IPS DF 4.7 (cell line): ENCODE results near the gene EFCAB6.

Experiments used
- DNase-seq: peaks from one replicate; pipeline ENCODE4 v3.0.0-alpha.2; 2013; ENCODE audit warnings: low spot score; ENCODE audit errors: extremely low read depth

Gene EFCAB6

DNA sequence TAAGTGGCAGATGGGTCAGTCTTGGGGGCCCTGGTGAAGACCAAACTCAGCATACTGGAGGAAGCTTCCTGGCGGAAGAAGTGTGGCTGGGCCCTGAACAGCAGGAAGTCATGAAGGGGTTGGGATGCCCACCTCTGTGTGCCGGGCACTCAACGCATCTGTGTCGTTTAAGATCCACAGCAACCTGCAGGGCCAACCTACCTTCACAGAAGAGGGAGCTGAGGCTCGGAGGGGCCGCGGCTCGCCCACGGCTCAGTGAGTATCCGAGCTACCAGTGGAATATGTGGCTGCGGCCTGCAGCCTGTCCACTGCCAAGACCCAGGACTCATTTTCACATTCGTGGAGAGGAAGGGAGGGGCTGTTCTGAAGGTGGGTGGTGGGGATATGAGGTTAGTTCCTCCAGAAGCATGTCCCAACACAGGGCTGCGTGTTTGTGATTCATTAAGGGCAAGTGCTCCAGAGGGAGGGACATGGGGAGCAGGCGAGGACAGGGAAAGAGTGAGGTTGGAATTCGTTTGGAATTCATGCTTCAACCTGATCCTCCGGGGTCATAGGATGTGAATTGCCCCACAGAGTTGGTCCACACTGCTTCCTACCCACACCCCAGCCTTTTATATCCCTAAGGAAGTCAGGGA, 300.7 kb downstream of the EFCAB6 start:
- DNase-seq = no peak

DNA sequence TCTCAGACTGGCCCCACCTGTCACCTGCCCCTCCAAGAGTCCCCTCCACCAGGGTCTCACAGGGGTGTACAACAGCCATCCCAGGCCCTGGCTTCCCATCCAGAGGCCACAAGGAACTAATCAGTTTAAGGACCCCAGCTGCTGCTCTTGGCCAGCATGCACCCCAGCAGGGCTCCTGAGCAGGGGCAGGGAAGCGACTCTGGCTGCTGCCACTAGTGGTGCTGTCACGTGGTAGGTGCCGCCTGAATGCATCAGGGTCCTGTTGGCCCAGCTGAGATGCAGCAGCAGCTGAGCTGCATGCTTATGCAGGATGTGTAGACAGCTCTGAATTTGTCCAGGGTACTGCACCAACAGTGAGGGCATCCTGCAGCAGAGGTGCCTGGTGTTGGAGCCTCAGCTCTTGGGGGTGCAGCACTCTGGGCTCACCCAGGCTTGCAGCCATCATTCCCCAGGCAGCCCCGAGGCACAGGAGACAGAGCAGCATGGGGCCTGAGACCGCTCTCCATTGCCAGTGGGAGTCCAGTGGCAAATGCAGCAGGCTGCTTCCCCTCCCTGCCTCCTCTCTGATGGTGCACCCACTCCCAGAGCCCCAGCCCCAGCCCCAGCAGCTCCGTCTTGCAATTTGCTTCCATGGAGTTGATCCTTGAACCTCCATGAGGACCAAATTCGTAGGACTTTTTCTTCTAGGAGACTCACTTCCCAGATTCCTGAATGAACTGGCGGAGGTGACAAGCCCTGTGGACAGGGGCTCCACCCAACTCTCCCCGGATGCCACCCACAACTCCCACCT, 301.6 kb downstream of the EFCAB6 start:
- DNase-seq = no peak

DNA sequence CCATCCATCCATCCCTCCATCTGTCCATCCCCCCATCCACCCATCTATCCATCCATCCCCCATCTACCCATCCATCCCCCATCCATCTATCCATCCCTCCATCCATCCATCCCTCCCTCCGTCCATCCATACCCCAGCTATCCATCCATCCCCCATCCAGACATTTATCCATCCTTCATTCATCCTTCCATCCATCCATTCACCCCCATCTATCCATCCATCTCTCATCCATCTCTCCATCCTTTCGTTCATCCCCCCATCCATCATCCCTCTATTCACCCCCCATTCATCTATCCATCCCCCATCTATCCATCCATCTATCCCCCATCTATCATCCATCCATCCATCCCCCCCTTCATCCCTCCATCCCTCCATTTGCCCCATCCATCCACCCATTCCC, 302.8 kb downstream of the EFCAB6 start:
- DNase-seq = no peak

DNA sequence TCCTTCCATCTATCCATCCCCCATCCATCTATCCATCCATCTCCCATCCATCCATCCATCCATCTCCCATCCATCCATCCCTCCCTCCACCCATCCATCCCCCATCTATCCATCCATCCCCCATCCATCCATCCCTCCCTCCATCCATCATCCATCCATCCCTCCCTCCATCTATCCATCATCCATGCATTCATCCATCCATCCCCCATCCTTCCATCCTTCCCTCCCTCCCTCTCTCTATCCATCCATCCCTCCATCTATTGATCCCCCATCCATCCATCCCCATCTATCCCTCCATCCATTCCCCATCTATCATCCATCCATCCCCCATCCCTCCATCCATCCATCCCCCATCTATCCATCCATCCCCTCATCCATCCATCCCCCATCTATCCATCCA, 303.6 kb downstream of the EFCAB6 start:
- DNase-seq = no peak

DNA sequence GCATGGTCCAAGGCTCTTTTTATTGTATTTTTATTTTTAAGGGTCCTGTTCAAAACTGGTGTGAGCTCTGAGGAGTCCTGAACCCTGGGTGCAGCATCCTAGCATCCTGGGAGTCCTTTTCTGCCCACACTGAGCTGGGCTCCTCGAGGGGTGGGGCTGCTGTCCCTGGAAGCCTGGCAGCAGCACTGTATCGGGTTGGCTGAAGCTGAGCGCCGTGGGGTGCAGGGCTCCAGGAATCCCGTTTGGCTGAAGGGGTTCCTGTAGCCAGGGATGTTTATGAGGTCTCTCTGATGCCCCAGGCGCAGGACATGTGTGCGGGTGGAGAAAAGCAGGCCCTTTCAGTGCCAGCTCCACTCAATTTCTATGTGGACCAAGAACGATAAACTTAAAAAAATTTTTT, 304.9 kb downstream of the EFCAB6 start:
- DNase-seq = no peak

DNA sequence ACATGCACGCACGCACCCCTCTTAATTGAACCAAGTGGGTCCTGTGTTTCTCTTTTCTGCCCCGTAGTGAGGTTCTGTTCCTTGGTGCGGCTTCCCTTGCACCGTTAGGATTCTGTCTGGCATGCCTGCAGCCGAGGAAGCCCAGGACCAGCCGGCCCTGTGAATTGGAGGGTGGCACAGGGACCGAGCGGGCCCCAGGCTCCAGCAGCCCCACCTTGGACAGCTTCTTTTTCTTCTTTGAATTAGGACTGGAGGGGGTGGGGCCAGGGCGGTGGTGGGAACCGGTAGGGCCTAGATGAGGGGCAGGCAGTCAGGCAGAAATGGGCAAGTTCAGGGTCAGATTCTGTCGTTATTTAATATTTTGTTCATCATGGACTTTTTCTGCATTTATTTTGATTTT, 305.6 kb downstream of the EFCAB6 start:
- no peak for DNase-seq

DNA sequence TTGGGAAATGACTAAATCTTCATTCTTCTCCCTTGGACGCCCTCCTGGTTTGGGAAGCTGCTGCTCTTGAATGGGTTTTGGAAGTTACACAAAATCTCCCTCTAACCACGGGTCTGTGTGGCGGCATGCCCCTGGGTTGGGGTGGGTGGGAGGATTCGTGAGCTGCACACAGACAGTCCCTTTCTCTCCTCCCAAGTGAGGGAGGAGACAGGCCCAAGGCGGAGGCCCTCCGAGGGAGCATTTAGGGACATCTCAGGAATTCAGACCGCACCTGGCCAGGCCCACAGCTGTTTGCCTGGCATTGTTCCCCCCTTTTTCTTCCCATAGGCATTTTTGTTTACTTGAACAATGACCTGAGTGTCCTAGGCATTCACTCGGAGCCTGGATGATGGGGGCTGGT, 306.2 kb downstream of the EFCAB6 start:
- no peak for DNase-seq

DNA sequence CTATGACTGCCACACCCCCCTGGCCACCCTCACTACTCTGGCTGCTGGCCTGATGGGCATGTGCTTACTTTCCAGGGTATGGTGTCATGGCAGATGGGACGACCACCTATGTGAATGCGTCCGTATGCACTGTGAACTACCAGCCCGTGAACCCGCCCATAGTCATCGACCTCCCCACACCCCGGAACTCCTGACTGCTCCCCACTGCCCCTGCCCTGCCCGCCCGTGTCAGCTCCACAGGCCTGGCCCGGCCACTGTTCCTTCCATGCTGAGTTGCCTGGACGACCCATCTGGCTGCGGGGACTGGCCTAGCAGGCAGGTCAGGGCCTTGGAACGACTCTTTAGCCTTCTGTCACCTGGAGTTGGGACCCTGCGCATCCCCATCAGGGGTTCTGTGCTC, 306.7 kb downstream of the EFCAB6 start:
- no peak for DNase-seq

DNA sequence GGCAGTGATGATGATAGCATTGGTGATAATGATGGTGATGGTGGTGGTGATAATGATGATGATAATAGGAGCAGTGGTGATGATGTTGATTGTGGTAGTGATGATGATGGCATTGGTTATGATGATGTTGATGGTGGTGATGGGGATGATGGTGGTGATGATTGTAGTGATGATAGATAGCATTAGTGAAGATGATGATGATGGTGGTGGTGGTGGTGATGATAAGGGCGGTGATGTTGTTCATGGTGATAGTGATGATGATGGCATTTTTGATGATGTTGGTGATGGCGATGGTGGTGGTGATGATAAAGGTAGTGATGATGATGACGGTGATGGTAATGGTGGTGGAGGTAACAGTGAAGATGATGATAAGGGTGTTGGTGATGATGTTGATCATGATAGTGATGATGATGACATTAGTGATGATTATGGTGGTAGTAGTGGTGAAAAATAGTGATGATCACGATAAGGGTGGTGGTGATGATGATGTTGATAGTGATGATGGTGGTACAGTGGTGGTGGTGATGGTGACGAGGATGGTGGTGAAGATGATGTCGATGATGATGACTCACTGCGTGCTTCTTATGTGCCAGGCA, 307.3 kb downstream of the EFCAB6 start:
- no peak for DNase-seq

DNA sequence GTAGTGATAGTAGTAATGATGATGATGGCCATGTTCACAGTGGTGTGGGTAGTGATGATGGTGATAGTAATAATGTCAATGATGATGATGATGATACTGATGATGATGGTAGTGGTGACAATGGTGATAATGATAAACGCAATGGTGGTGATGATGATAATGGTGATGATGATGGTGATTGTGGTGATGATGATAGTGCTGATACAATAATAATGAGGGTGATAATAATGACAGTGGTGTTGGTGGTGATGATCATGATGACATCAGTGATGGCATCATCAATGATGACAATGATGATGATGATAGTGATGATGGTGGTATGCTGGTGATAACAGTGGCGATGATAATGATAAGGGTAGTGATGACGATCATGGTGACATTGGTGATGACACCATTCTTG, 308.0 kb downstream of the EFCAB6 start:
- no peak for DNase-seq

DNA sequence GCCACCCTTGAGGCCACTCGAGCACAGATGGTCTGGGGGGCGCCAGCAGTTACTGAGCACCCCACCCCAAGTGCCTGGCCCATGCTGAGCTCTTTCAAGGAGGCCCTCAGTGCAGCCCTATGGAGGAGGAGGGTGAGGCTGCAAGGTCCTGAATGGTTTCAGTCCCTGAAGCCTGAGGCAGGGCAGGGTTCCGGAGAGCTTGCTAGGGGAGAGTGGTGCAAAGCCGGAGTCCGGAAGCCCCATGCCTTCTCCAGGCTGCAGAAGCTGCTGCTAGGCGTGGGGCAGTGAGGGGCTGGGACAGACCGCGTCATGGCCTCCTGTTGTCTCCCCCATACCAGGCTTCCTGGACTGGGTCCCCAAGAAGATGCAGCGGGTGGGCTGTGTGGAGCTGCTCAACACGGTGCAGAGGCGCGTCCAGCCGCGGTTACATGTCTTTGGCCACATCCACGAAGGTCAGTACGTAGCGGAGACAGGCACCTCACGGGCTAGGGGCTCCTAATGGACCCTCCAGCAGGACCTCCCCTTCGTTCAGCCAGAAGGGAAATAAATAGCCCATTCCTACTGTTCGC, 309.7 kb downstream of the EFCAB6 start:
- no peak for DNase-seq

DNA sequence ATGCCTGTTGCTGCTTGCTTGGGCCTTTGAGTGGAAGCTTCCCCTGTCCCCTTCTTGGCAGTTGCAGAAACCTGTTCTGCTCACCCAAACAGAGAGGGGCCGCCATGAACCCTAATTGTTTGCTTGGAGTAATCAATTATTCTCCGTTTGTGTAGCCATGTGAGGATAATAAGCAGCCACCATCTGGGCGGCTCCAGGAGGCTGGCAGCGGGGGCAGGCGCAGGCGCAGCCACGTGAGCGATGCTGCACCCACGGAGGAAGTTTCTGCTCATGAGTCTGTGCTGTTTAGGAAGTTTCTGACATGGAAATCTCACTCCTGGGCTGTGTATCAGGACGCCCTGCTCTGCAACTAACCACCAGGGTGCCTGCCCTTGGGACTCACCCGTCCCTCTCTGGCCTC, 310.2 kb downstream of the EFCAB6 start:
- DNase-seq = no peak

DNA sequence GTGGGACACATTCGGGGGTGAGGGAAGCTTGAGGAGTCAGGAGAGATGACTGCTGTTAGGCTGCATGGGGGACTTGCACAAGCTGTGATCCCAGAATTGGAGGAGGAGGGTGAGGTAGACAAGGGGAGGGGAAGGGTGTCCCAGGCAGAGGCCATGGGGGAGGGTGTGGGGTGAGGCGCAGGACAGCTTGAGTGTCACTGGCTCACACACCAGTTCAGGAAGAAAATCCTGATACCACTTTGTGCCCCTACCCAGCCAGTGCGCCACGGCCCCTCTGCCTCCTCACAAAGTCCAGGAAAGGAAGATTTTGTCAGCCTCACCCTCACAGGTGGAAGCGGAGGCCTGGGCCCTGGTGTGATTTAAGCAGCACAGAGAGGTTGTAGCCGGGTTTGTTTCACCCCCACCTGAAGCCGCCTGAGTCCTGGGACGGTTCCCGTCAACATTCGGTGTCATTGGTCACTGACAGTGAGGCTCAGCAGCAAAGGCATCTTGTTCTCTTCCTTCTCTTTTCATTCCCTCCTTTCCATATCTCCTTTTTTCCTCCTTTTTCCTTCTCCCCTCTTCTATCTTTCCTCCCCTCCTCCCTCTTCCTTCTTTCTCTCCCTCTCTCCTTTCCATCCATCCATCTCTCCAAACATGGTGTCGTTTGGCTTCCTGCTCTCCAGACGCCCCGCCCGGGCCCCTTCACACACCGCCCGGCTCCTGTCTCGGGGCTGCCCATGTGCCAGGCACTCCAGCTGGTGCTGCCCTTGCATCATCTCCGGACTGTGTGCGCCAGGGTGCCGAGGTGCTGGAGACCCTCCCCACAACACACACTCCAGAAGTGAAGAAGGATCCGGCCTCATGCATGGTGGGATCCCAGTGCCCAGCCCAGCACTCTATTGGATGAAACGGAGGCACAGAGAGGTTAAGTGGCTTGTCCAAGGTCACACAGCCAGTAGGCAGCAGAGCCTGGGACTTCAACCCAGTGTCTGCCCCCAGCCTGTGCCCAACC, 311.0 kb downstream of the EFCAB6 start:
- no peak for DNase-seq

DNA sequence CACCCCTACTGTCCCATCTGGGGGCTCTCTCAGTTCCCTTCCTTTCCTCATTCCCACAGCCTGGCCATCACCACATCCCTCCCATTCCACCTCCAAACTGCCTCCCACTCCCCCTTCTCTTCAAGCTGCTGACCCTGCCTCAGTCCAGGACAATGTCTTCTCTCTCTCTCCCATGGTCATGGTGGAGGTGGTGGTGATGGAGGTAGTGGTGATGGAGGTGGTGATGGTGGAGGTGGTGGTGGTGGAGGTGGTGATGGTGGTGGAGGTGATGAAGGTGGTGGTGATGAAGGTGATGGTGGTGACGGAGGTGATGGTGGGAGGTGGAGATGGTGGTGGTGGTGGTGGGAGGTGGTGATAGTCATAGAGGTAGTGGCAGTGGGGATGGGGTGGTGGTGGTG, 313.2 kb downstream of the EFCAB6 start:
- DNase-seq = no peak

DNA sequence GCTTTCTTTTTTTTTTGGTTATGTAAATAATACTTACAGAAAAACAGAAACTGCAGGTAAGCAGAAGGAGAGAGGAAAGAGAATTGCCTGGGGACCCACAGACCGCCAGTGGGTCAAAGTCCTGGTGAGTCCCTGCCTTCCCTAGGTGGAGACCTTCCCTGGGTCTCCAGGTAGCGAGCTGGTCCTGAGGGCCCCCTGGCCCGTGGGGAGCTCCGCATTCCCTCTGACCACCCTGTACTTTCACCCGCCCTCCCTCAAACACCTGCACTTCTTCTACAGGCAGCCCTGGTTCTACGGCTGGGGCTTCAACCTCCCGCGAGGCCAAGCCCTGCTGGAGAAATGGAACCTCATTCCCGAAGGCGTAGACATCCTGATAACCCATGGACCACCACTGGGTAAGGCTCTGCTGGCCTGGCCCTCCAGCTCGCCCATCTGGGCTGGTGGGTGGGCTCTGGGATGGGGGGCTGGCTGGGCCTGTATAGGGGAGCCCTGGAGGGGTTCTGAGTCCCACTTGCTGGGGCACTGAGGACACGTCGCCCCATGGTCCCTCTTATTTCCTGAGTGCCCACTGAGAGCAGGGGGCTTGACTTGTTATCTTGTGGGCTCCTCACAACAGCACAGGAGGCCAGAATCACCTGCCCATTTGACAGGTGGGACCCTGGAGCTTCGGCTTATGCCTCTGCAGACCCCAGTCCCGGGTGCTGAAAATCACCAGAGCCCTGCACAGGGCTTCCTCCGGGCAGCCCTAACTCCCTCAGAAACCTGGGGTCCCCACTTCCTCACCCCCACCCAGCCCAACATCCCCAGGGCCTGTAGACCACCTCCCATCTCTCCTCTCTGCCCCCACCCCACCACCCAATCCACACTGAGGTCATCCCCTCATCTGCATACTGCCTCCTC, 313.9 kb downstream of the EFCAB6 start:
- DNase-seq = no peak

DNA sequence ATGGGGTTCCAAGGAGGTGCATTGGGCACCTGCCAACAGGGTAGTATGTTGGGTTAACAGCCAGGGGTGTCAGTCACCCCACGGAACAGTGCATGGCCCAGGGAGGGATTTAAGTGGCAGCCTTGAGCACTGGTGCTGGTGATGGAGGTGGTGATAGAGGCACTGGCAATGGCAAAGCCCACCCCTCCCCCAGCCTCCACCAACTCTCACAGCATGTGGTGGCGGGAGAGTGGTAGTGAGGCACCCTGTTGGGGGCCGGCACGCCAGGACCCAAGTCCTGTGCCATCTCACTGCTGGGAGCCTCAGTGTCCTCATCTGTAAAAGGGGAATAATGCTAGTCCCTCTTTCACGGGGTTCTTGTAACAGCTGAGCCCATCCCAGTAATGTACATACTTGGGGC, 318.8 kb downstream of the EFCAB6 start:
- DNase-seq = no peak

DNA sequence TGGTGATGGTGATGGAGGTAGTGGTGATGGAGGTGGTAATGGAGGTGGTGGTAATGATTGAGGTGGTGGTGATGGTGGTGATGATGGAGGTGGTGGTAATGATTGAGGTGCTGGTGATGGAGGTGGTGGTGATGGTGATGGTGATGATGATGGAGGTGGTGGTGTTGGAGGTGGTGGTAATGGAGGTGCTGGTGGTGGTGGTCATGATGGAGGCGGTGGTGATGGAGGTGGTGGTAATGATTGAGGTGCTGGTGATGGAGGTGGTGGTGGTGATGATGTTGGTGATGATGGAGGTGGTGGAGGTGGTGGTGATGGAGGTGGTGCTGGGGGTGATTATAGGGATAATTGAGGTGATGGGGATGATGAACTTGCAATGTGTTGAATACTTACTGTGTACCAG, 320.4 kb downstream of the EFCAB6 start:
- DNase-seq = no peak

DNA sequence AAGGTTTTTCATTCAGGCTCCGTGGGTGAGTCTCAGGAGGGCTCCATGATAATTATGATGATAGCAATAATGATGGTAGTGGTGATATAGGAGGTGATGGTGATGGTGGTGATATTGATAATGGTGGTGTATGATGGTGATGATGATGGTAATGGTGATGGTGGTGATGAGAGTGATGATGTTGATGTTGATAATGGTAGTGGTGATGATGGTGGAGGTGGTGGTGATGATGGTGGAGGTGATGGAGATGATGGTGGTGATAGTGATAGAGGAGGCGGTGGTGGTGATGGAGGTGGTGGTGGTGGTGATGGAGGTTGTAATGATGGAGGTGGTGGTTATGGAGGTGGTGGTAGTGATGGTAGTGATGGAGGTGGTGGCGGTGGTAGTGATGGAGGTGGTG, 320.9 kb downstream of the EFCAB6 start:
- DNase-seq = no peak

DNA sequence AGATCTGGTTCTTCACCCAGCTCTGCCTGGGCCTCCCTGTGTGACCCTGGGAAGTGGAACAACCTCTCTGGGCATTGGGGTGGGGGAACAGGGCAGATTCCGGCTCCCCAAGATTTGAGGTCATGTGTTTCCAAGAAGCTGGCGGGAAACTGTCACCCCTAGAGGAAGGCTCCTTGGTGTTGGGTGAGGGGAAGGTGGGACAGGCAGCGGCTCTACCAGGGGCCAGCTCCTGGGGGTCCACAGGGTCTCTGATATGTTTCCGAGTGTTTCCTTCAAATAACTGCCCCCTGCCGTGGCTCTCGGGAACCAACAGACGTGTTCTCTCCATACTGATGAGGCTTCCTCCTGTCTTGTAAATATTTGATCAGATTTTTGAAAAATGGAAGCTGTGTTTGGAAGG, 321.8 kb downstream of the EFCAB6 start:
- DNase-seq = no peak

DNA sequence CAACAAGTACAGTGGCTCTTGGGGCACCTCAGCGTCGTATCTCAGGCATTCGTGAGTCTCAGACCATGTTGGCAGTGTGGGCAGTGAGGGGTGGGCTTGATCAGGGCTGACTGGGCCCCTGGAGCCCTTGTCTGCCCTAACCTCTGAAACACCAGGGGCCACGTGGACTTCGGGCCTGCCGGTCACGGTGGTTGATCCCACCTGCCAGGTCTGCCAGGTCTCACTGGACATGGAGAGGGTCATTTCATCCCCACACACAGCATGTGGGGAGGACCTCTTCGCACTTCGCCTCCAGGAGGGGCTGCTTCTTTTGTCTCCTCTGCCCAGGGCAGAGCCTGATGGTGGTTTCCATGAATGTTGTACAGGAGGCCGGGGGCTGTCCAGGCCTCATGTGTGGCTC, 323.2 kb downstream of the EFCAB6 start:
- DNase-seq = no peak
